Bone marrow (tissue), 2 donors: ENCODE measurements around the gene GUK1.
"Not testable (repeated sequence)": the region's sequence is repeated elsewhere in the genome, so short reads cannot be mapped to it uniquely, and the experiment has no call there.

ENCODE experiments used
- DNase-seq, 2 donors: peaks; one replicate each; lab custom pipeline; 2025; lab: John Stamatoyannopoulos, UW

GUK1 gene

DNA sequence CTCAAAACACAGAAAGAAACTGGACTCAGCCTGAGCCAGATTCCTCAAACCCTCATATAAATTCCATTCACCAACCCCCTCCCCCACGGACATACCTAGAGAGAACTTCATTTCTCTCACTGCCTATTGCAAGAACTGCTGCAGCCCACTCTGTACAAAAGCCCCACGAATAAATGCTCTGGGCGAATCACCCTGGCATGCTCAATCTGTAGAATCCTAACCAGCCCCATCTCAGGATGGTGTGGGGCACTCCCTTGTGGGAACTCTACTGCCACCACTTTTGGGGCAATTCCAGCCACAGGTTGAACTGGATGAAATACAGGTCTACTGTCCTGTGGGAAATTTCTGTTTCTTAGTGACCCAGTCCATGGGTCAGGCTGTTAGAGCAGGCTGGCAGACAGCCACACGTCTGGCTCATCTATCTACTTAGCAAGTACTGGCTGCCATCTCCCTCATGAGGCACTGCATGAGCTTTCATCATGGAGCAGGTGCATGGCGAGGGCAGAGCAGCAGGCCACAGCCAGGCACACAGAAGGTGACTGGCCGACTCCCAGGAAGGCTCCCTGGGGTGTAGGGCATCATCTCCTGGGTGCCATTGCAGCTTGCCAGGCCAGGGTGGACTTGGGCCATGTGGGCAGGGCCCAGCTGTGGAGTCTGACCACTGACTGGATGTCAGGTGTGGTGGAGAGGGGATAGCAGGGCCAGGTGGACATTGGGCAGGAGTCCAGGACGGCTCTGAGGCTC is 35.4 kb upstream of the GUK1 start:
- no peak for DNase-seq

DNA sequence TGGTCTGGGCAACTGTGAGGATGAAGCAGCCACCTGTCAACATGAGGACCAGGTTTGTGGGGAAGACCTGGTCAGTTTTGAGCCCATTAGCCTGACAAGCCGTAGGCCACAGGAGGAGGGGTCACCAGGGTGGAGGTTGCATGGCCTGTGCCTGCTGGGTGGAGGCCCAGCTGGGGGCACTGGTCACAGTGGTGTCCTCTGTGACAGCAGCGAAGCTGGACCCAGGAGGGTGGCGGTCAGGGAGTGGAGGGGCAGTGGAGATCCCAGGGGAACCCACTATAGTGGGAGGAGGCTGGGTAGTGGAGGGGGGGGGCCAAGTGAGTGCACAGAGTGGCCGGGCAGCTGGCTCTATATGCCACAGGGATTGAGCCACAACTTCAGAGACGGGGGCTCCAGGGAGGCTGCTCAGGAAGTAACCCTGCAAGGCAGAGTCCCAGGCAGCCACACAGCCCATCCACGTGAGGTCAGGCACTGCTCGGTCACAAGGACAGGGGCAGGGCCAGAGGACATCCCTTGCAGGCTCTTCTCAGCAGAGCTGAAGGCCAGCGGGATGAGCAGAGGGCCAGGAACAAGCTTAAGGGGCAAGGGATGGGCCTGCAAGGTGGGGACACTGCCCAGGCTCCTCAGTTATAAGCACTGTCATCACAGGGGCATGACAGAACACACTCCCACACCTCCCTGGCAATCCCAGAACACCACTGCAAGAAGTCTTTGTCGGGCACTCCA is 34.6 kb upstream of the GUK1 start:
- no peak for DNase-seq

DNA sequence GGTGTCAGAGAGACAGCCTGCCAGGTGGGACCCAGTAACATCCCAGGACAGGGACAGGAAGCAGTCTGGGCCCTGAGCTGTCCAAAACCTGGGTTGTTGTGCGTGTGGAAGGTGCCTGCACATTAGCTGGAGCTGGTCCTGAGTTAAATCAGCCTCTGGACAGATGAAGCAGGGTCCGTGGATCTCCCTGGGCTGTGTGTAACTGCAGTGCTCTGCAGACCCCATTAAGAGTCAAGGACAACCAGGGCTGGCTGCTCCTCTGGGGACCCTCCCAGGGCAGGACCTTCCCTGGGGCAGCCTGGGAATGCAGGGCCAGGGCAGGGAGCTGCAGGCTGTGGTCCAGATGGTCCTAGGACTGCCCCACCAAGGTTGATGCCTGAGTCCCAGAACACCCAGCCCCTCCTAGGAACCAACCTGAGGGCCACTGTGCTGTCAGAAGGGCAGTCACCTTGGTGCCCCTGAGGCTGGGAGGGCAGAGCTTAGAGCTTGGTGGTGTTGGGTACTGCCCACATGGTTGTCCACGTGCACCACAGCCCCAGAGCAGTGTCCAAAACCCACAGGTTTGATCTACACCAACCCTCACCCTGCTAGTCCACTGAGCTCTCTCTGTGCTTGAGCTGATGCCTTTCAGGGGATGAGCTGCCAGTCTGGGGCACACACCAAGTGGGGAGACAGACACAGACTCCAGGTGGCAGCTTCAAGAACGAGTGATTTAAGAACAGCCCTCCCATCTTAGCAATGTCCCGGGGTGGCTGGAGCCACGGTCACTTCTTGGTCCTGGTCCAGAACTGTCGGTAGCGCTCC is 33.9 kb upstream of the GUK1 start:
- no peak for DNase-seq

DNA sequence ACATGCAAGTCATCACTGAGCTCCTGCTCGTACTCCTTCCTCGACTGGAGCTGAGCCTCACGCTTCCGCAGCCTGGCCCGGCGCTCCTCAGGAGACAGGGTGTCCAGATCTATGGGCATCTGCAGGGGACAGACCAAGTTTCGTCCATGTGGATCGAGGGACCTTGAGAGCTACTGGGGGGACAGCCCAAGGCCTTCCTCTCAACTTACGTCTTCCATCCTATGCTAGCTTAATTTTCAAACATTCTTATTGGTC is 33.4 kb upstream of the GUK1 start:
- DNase-seq, result no peak

DNA sequence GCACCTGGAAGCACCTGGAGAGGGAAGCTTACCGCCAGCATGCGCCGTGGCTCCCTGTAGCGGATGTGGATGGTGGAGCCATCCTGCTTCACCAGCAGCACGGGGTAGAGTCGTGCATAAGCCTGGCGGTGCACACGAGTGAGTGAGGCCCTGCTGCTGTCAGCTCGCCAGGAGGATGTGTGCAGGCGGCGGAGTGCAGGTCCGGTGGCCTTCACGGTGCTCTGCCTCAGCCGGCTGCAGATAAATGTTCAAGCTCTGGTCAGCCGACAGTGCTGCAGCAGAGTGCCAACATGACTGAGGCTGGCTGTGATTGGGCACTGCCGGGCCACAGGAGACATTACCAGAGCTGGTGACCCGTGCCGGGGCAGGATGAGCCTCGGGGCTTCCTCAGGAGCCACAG is 32.4 kb upstream of the GUK1 start:
- no peak for DNase-seq

DNA sequence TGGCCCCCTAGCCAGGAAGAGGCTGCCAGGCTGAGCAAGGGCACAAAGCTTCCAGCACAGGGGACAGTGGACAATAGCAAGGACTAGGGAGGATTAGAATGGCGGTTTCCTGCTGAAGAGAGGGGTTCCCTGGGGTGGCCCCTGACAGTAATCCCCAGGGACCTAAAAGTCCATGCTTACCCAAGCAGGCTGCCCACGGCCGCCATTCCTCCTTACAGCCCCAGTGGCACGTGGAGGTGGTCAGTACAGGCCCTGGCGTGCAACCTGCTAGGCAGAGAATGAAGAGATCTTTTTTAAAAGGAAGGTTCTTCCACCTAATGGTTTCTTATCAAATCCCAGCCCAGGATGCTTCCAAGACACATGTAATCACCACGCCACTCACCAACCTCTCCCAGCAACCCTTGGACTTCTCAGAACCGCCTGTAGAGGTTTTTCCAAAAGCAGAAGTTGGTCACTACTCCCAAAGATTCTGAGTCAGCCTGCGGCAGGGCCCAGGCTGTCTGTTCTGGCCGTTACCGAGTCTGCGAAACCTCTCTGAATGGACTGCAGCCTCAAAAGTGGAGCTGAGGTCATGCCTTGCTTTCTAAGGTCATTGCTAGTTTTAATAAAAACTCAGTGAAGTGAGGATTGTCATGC is 31.9 kb upstream of the GUK1 start:
- no peak for DNase-seq

DNA sequence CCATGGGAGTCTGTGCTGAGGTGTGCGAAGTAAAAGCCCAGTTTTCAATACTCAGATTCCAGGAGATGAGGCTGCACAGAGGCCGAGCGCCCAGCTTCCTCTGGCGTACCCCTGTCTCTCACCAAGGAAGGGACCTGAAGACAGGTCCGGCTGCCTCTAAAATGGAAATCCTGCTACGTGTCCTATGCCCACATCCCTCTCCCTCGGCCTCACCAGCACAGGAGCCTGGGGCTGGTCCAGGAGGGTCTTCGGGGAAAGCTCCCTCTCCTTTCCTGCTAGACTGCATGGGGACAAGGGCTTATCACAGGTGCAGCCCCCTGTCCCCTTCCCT is 31.4 kb upstream of the GUK1 start:
- no peak for DNase-seq

DNA sequence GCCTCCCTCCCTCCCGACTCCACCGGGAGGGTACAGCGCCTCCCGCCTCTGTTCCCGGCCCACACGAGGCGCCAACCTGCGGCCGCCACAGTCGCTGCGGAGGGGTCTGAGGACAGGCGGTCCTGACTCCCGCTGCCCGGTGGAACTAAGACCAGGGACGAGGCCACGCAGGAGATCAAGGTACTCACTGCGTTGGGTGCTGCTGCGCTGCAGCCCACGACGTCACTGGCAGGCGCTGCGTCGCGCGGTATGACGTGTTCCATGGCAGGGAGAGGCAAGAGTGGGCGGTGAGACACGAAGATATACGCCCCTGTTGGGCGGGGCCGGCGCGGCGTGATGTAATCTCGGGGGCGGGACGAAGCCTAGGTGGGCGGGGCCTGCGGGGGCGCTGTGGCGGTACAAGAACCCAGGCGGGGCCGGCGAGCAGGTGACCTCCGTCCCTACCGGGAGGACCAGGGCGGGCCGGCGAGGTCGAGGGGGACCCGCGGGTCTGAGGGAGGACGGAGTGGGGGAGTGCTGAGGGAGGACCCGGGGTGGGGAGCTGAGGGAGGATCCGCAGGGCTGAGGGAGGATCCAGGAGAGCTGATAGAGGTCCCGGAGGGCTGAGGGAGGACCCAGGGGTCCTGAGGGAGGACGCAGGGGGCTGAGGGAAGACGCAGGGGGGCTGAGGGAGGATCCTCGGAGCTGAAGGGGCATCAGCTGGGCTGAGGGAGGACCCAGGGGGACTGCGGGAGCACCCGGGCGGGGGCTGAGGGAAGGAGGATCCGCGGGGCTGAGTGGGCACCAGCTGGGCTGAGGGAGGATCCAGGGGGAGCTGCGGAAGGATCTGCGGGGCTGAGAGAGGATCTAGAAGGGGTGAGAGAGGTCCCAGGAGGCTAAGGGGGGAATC is 30.8 kb upstream of the GUK1 start, which contains the start of gene MRPL55:
TSS of gene MRPL55 (minus strand) at position 227 of the 889 bp plus-strand sequence. CDS start 1,039 bp downstream, outside the sequence.
- peak; percentile 87 to 97 for DNase-seq

DNA sequence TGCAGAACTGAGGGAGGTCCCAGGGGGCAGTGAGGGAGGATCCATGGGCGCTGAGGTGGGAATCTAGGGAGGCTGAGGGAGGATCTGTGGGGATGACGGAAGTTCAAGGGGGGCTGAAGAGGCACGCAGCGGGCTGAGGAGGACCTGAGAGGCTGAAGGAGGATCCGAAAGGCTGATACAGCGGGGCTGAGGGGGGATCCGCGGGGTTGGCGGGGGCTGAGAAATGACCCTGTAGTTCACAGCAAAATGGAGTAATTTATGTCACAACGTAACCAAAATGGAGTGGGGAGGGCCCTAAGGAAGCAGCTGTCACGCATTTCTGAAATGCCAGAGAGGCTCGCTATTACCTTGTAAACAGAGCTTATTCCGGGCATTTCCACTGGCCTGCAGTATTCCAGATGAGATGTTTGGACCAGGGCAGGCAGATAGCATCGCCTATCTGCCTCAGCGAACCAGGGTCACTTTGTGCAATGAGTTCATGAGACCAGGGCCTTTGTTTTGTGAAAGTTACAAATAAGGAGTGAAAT is 30.1 kb upstream of the GUK1 start:
- DNase-seq, result no peak

DNA sequence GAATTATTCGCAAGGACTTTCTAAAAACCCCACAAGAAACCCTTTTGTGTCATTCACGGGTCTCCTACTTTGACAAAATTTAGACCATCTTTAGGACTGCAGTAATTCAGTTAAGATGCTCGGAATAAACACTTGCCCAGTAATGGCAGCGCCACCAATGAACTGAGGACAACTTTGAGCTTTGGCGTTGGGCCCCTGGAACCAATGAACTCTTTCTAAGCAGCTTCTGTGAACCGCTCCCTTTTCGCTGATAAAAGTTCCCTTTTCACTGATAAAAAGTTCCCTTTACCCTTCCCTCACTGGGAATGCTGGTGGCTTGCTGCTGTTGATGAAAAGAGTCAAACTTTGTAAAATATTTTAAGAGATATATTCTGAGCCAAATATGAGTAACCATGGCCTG is 29.5 kb upstream of the GUK1 start:
- DNase-seq, result no peak

DNA sequence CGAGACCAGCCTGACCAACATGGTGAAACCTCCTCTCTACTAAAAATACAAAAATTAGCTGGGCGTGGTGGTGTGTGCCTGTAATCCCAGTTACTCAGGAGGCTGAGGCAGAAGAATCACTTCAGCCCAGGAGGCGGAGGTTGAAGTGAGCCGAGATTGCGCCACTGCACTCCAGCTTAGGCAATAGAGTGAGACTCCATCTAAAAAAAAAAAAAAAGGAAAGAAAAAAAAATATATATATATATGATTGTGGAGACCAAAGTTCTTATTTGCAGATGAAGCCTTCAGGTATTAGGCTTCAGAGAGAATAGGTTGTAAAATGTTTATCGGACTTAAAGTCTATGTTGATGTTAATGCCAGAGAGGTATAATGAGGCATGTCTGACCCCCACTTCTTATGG is 28.8 kb upstream of the GUK1 start:
- DNase-seq, result not testable (repeated sequence)

DNA sequence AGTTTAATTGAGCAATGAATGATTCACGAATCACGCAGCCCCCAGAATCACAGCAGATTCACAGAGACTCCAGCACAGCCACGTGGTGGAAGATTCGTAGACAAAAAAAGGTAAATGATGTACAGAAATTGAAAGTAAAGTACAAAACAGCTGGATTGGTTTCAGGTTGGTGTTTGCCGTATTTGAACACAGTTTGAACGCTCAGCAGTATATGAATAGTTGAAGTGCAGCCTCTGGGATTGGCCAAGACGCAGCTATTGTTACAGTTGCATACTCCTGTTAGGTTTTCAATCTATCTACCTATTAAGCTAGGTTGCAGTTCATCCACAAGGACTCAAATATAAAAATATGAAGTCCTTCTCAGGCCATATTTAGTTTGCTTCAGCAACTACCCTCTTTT is 27.9 kb upstream of the GUK1 start:
- DNase-seq, result no peak

DNA sequence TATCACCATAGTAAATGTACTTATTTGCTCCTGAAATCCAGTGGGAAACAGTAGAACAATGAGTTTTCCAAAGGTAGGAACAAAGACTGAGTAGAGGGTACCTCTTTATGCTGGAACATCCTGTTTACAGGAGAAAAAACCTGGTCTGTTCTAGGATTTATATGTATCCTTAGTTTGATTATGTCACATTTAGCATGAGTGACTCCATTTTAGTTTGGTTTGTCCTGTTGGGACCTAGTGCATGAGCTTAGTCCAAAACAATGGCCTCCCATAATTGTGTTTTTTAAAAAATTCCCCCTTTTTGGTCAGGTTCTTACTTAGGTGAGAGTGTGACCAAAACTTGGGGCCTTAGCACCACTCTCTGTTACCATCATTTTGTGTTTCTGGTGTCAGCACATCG is 27.5 kb upstream of the GUK1 start:
- no peak for DNase-seq

DNA sequence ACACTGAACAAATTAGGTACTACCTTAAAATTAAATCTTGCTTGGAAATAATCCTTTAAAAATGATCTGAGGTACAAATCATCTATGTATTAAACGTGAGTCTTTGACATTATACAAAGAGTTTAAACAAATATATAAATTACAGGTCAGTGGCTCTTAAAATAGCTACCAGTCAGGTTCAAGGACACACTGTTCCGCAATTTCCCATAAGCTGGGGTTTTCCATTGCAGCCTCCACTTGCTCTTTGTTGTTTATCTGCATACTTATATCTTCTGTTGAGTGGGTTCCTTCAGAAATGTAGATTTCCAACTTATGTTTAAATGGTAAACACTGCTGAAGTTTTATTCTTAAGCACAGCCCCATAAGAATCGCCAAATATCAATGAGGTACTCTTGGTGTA is 25.3 kb upstream of the GUK1 start:
- no peak for DNase-seq

DNA sequence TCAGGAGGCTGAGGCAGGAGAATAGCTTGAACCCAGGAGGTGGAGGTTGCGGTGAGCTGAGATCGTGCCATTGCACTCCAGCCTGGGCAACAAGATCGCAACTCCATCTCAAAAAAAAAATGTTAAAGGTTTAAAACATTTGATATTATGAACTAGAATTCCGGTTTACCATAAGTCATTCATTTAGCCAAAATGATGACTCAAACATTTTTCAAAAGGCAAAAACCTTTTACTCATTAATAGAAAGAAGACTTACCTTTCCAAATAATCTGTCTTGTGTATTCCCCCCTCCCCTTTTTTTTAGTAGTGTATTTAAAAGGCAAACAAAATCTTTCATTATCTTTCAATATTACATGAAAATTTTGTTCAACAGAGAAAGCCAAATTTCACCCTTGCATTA is 22.7 kb upstream of the GUK1 start:
- DNase-seq, result no peak

DNA sequence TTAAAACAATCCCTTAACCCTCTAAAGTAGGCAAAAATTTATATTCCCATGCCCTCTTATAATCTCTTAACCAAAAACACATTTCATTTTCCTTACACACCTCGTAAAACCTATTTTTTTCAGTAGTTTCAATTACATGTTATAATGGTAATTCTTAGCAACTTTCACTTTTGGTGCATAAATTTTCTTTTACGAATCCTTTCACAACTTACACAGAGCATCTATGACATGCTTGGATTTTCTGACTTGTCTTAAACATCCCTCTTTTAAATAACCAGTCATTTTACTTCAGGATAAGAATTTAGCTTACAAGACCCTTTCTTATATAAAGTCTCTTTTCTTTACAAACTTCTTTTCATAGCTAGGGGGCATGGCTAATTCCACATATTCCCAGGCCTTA is 22.0 kb upstream of the GUK1 start:
- no peak for DNase-seq

DNA sequence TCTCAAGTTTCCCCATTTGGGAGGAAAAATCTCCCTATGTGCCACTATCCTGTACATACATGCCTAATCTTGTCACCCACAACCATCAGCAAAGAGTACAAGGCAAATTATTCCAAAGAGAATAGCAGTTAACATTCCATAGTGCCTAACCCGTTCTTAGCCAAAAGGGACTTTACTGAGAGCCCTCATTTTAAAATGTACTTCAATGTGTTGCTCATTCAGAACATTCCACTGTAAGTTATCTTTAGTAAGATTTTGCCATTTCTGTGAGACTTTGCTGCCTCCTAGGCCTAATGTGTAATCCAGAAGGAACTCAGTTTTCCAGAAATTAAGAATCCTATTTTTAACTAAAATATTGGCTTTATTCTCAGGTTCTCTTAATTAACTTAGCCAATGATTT is 19.7 kb upstream of the GUK1 start:
- DNase-seq, result no peak

DNA sequence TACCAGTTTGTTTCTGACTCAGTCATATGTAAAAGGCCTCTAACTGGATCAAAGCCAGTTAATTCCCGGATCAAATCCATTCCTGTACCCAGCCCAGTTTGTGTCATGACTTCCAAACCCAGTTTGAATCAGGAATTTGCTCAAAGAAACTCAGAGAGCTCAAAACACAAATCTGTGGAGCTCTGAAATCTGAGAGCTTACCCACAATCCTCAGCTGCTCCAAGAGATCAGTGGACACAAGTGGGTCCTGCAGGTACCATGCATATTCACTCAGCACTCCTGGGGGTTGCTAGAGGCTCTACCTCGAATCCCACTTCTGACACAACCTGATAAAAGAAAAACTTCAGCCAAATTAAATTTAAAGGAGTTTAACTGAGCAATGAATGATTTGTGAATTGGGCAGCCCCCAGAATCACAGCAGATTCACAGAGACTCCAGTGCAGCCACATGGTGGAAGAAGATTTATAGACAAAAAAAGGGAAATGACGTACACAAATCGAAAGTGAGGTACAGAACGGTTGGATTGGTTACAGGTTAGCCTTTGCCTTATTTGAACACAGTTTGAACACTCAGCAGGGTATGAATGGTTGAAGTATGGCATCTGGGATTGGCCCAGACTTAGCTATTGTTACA is 19.1 kb upstream of the GUK1 start:
- no peak for DNase-seq

DNA sequence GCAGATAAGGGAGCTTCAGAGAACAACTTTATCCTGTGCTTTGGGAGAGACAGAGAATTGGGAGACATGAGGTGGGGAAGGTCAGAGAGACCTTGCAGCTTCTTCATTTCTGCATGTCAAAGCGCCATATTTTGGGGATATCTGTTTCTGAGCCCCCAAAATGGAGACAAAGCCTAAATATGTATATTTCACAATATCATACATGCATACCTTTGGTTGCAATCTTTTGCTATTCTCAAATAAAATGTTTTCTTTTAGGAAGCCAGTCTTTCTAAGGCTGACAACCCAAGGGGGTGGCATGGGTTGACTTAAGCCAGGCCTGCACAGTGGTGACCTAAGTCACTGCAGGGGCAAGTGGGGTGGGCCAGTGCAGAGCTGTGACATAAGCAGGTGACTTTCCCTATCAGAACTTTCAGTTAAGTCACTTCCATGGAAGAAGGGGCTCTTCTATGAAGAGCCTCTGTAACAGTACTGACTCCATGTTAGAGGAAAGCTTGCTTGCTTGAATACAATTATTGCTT is 17.1 kb upstream of the GUK1 start:
- DNase-seq, result no peak

DNA sequence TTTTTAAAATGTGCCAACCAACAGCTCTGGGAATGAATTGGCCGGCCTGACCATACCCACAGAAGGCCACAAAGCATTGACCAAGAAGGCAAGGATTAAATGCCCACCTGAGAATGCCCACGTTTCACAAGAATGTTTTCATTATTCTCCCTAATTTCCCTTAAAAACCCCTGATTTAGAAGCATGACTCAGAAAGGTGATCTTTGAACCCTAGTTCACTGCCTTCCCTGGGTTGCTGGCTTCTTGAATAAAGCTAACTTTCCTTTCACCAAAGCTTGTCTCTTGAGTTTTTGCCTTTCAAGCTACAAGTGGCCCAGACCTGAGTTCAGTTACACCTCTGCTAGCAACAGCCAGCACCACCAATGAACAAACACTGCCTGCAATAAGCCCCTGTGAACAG is 16.6 kb upstream of the GUK1 start:
- no peak for DNase-seq

DNA sequence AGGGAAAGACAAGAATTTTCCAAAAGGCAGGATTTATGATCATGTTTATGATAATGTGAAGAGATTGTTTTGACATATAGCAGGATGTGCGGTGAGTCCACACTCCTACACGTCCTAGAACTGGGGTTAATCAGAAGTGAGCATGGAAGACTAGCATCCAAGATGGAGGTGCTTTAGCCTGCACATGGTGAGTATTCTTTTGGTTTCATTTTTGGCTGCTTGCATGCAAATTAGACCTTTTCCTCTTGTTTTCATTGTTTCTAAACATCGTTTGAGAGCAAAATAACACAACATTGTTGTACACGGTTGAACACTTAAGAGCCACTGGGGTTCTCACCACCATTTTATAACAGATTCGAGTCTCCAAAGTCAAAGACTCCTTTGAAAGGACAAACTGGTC is 14.9 kb upstream of the GUK1 start:
- no peak for DNase-seq
